Ishikawa (cell line): ENCODE measurements around the gene PLOD1.

Experiments
- RAD21 ChIP-seq: IDR thresholded peaks from 2 replicates; pipeline ENCODE4 v1.6.1; 2012; ENCODE audit warnings: low read depth
- TEAD4 ChIP-seq: IDR thresholded peaks from 2 replicates; pipeline ENCODE4 v1.6.1; 2012
- ZBTB7A ChIP-seq: IDR thresholded peaks from 2 replicates; pipeline ENCODE4 v1.6.1; 2012; ENCODE audit warnings: low read depth
- TF ChIP-seq, protein P1 (sequence below): IDR thresholded peaks from 2 replicates; pipeline ENCODE4 v1.6.1; 2012

DNA sequence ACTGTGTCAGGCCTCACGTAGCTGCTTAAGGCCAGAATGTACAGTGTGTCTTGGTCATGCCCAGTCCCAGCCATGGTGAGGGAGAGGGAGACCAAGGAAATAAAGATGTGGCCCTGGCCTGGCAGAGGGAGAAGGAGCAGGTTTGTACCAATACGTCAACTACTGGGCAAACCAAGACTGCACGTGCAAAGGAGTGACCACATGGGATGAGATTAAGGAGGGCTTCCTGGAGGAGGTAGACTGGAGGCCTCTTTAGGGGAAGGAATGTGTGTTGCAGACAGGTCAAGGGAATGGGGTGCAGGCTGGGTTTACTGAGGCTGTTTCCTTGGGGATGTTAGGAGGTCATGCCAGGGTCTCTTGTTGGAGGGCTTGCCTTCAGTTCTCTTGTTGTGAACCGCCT, 7.8 kb downstream of the PLOD1 start:
- TF ChIP-seq RAD21 (no peak), TEAD4 (no peak), ZBTB7A (no peak)
- TF ChIP-seq, protein P1, sequence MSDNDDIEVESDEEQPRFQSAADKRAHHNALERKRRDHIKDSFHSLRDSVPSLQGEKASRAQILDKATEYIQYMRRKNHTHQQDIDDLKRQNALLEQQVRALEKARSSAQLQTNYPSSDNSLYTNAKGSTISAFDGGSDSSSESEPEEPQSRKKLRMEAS, result no peak
